ENCODE data around the gene MRPS5.

DNA sequence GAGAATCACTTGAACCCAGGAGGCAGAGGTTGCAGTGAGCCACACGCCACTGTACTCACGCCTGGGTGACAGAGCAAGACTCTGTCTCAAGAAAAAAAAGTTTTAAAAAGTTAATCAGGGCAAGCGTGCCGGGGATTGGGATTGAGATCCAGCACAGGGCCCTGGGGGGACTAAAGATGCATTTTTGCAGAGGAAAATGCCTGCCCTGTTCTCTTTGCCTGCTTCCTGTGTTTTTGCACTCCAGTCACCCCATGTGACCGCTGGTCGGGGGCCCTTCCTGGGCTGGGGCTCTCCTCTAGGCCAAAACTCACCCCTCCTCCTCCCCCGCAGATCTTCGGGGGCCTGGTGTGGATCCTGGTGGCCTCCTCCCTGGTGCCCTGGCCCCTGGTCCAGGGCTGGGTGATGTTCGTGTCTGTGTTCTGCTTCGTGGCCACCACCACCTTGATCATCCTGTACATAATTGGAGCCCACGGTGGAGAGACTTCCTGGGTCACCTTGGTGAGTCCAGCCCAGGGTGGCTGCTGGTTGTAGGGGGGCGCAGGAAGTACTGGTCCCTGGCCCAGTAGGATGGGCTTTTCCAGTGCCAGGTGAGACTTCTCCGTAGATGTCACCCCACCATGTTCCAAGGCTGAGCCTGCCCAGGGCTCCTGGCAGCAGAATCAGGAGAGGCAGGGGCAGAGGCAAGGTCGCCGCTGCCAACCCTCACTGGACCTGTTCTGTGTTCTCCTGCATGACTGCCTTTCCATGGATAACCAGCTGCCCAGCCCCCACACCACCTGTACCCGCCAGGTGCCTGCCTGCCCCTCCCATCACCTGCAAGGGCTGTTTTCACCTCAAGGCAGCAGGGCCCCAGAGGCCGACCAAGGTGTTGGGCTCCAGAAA lies 73.7 kb downstream of the MRPS5 start:
- TF ChIP-seq, protein P1, sequence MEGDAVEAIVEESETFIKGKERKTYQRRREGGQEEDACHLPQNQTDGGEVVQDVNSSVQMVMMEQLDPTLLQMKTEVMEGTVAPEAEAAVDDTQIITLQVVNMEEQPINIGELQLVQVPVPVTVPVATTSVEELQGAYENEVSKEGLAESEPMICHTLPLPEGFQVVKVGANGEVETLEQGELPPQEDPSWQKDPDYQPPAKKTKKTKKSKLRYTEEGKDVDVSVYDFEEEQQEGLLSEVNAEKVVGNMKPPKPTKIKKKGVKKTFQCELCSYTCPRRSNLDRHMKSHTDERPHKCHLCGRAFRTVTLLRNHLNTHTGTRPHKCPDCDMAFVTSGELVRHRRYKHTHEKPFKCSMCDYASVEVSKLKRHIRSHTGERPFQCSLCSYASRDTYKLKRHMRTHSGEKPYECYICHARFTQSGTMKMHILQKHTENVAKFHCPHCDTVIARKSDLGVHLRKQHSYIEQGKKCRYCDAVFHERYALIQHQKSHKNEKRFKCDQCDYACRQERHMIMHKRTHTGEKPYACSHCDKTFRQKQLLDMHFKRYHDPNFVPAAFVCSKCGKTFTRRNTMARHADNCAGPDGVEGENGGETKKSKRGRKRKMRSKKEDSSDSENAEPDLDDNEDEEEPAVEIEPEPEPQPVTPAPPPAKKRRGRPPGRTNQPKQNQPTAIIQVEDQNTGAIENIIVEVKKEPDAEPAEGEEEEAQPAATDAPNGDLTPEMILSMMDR (conservative IDR thresholded peaks at IDR 0.05; ENCODE audit: low read depth, low read length) = no peak
- TF ChIP-seq EZH2phosphoT487 (IDR thresholded peaks at IDR 0.05; ENCODE audit: borderline replicate concordance, low read length) (no peak), EZH2 (IDR thresholded peaks at IDR 0.05; ENCODE audit: low read length, unreplicated experiment) (no peak)
